HEK293T (cell line): ENCODE measurements around the gene ZBTB34.

Experiments
- ARNT ChIP-seq: fragments of 450-650 bp; IDR thresholded peaks from 2 replicates; pipeline ENCODE4 v1.6.1; 2017; ENCODE audit warnings: mild to moderate bottlenecking
- BHLHE40 ChIP-seq: fragments of 450-650 bp; IDR thresholded peaks from 2 replicates; pipeline ENCODE4 v1.6.1; 2016; ENCODE audit warnings: mild to moderate bottlenecking, moderate library complexity, borderline replicate concordance
- CTBP1 ChIP-seq: fragments of 450-650 bp; IDR thresholded peaks from 2 replicates; pipeline ENCODE4 v1.6.1; 2016; ENCODE audit warnings: borderline replicate concordance
- ELF4 ChIP-seq: fragments of 450-650 bp; IDR thresholded peaks from 2 replicates; pipeline ENCODE4 v1.6.1; 2017; ENCODE audit warnings: antibody characterized with exemption
- FOXM1 ChIP-seq: fragments of 450-650 bp; IDR thresholded peaks from 2 replicates; pipeline ENCODE4 v1.6.1; 2017; ENCODE audit warnings: mild to moderate bottlenecking, borderline replicate concordance
- SP1 ChIP-seq: fragments of 450-650 bp; IDR thresholded peaks from 2 replicates; pipeline ENCODE4 v1.6.1; 2017
- TARDBP ChIP-seq: fragments of 450-650 bp; IDR thresholded peaks from 2 replicates; pipeline ENCODE4 v1.6.1; 2016

DNA sequence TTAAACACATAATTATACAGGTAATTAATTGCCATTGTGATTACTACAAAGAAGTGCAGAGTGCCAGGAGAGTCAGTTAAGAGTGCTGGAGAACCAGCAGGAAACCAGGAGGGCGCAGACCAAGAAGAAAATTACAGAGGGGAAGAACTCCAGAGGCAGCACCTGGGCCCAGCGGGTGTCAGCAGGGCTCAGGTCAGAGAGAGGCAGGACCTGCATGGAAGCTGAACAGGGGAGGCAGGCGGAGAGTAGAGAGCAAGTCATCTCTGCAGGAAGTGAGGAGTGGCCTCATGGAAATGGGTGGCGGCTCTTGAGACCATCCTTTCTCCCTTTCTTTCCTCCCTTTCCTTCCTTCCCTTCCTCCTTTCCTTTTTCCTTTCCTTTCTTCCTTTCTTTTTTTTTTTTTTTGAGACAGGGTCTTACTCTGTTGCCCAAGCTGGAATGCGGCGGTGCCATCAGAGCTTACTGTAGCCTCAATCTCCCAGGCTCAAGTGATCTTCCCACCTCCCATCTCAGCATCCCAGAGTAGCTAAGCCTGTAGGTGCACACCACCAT is 4.0 kb upstream of the ZBTB34 start:
- TF ChIP-seq SP1 (no peak), ARNT (no peak), FOXM1 (no peak), BHLHE40 (no peak), ELF4 (no peak), TARDBP (no peak), CTBP1 (no peak)
